Measurements from ENCODE around the gene BCOR.
A peak's percentile ranks its signal among the peaks of the same experiment; 100 is the strongest.

Gene BCOR

DNA sequence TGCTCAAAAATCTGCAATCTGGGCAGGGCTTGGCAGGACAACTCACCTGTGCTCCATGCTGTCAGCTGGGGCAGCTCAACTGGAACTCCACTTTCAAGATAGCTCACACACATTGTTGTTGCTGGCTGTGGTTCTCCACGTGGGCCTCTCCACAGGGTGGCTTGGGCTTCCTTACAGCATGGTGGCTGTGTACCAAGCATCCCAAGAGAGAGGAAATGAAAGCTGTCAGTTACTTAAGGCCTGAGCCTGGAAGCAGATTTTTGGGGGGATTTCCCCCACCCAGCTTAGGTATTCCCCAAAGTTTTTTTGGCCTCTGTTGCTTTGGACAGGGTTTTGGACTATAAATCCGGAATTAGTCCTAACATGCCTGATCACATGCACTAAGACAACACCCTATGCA, 81.0 kb downstream of the BCOR start:
- in situ Hi-C loops (cut with HindIII; ENCODE audit: low sequenced_read_pairs): no loop called here
- no peak for DNase-seq (ENCODE audit: low read depth, low spot score)
- TF ChIP-seq, protein P1, sequence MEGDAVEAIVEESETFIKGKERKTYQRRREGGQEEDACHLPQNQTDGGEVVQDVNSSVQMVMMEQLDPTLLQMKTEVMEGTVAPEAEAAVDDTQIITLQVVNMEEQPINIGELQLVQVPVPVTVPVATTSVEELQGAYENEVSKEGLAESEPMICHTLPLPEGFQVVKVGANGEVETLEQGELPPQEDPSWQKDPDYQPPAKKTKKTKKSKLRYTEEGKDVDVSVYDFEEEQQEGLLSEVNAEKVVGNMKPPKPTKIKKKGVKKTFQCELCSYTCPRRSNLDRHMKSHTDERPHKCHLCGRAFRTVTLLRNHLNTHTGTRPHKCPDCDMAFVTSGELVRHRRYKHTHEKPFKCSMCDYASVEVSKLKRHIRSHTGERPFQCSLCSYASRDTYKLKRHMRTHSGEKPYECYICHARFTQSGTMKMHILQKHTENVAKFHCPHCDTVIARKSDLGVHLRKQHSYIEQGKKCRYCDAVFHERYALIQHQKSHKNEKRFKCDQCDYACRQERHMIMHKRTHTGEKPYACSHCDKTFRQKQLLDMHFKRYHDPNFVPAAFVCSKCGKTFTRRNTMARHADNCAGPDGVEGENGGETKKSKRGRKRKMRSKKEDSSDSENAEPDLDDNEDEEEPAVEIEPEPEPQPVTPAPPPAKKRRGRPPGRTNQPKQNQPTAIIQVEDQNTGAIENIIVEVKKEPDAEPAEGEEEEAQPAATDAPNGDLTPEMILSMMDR (IDR thresholded peaks at IDR 0.05; ENCODE audit: low read depth, low read length): no peak
- no peak overlapping the region for H3K4me3 ChIP-seq (ENCODE audit: low read depth, low read length)

DNA sequence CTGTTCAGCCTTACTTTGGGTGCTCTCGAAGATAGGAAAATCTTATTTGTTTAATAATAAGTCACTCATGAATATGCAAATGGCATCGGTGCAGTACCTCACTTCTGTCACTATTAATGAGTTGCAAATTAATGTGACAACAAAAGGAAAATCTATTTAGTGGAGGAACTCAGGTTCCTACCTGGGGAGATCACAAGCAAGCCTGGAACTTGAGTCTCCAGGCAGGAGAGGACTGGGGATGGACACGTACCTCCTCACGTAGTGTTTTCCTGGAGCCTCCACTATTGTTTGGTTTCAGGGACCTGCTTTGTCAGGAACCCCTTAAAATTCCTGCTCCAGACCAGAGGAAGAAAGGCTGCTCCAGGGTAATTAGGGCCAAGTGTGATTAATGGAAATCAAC, 82.1 kb downstream of the BCOR start:
- no peak for DNase-seq (ENCODE audit: low read depth, low spot score)
- in situ Hi-C loops (cut with HindIII; ENCODE audit: low sequenced_read_pairs): no loop called here
- TF ChIP-seq, protein P1 (IDR thresholded peaks at IDR 0.05; ENCODE audit: low read depth, low read length): no peak
- no peak overlapping the region for H3K4me3 ChIP-seq (ENCODE audit: low read depth, low read length)

DNA sequence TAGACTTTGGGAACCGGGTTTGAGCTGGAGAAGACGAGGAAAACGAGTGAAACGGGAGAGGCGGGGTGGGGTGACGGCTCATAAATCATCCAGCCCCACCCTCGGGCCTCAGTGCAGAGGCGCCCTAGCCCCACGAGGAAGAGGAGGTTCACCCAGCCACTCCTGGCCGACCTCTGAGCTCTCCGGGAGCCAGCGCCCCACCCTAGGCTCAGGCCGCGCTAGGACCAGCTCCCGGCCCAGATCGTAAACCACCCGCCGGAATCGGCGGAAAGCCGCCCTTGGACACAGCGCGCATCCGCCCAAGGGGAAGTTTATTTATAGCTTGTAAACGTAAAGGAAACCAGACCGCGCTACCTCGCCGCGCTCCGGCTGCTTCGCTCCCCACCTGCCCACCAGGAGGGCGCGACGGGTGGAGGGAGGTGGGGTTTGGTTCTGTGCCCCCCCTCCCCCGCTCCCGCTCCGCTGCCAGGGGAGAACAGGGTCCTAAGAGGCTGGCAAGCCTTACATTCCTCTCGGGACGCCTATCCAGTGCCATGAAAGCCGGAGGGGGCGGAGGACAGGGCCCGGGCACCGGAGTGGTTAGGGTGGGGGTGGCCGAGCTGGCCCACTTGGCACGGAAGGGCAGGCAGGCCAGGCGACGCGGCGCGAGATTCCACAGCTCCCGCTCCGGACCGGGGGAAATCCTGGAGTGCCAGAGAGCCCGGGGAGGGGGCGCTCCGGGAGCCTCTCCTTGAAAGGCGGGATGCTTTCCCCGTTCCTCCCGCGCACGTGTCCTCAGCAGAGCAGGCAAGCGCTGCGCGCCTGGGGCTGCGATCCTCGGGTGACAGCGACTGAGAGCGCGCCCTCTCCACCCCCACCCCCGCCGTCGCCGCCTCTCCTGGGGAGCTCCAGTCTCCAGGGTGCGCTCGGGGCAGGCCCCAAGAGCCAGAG, 84.2 kb downstream of the BCOR start:
- DNase-seq (ENCODE audit: low read depth, low spot score): peak; percentile 59
- in situ Hi-C loops (cut with HindIII; ENCODE audit: low sequenced_read_pairs): no loop called here
- peak overlapping the region; percentile 46 for H3K4me3 ChIP-seq (ENCODE audit: low read depth, low read length)
- TF ChIP-seq, protein P1 (IDR thresholded peaks at IDR 0.05; ENCODE audit: low read depth, low read length): no peak

DNA sequence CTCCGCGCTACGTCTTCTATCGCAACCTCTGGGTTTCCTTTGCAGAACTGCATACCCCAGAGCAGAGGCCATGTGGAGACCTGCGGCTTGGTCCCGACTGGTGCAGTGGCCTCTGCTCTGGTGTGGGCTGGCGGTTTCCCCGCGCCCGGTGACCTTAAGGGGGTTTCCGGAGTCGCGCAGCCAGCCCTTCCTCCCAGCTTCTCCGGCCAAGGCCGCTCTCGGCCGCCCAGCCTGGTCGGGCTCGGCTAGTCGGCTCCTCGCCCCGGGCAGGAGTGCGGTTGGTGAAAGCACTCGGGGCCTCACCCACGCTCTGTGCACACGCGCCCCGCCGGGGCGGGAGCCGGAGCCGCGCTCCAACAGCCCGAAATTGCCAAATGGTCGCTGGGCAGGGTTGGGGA, 84.9 kb downstream of the BCOR start:
- DNase-seq (ENCODE audit: low read depth, low spot score): peak; percentile 29
- peak overlapping the region; percentile 46 for H3K4me3 ChIP-seq (ENCODE audit: low read depth, low read length)
- in situ Hi-C loops (cut with HindIII; ENCODE audit: low sequenced_read_pairs): no loop called here
- TF ChIP-seq, protein P1 (IDR thresholded peaks at IDR 0.05; ENCODE audit: low read depth, low read length): no peak

DNA sequence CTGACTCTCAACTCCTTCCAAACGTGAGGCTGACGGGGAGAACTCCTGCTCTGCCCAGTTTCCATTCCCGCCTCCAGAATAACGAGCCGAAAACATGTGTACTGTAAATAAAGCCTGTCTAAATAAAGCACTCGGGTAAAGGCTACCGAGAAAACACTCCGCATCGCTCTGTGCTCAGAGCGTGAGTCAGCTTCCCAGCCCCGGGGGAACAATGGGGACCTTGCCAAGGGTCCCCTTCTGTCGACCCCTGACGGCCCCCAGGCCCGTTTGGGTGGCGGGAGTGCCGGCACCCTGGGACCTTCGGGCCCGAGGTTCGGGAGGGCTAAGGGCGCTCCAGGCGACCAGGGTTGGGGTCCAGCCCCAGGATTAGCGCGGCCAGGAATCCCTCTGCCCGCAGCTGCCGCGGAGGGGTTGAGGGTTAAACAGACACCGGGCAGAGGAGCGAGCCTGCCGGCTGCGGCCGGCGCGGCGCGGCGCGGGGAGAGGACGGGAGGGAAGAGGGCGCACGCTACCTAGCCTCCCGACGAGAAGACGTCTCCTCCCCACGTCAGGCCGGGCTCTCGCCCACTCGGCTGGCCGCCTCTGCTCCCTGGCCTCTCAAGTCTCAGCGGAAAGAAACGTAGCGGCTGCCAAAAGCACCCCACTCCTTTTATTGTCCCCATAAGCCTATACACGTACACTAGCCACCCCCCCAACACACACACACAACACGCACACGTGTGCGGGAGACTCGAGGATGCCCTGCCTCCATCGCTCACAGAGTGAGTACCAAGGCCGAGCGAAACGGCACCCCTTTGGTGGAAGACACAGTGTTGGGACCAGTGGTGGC, 85.5 kb downstream of the BCOR start:
- TF ChIP-seq, protein P1 (IDR thresholded peaks at IDR 0.05; ENCODE audit: low read depth, low read length): no peak
- no peak overlapping the region for H3K4me3 ChIP-seq (ENCODE audit: low read depth, low read length)
- in situ Hi-C loops (cut with HindIII; ENCODE audit: low sequenced_read_pairs): no loop called here
- peak; percentile 51 for DNase-seq (ENCODE audit: low read depth, low spot score)

DNA sequence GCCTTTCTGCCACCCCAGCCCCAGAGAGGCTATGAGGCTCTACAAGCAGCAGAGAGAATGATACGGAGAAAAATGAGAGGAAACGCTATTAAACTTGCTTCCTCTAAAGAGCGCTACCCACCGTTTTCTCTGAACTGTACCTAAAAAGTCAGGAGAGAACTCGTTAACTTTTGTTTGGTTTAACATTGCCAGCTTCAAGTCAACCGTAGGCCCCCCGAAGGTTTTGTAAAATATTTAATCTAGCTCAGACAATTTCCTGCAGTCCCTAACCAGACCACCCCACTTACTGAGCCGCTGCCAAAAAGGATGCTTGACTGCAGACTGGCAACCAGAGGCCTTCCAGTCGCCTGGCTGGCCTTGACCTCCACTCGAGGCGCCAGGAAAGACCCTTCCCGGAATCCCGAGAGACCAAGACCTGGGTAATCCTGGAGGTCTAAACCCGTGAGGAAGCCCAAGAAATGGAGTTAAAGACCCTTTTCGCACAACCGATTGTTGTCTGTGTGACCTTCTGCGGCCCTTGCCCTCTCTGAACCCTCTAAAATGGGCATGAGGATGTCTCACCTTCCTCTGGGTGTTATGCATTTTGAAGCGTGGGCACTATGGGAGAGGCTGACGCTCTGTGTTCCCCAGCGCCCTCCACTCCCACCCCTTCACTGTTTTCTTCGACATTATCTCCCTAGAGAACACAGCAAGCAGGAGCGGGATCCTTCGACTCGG, 86.3 kb downstream of the BCOR start:
- in situ Hi-C loops (cut with HindIII; ENCODE audit: low sequenced_read_pairs): no loop called here
- no peak overlapping the region for H3K4me3 ChIP-seq (ENCODE audit: low read depth, low read length)
- DNase-seq (ENCODE audit: low read depth, low spot score): no peak
- TF ChIP-seq, protein P1 (IDR thresholded peaks at IDR 0.05; ENCODE audit: low read depth, low read length): no peak

All from astrocyte of the spinal cord (primary cell).